ENCODE measurements around the gene KIAA2012.

GRCh38 chr2:202196727-202197126 is 123.7 kb downstream of the KIAA2012 start:
- TF ChIP-seq, protein P1, sequence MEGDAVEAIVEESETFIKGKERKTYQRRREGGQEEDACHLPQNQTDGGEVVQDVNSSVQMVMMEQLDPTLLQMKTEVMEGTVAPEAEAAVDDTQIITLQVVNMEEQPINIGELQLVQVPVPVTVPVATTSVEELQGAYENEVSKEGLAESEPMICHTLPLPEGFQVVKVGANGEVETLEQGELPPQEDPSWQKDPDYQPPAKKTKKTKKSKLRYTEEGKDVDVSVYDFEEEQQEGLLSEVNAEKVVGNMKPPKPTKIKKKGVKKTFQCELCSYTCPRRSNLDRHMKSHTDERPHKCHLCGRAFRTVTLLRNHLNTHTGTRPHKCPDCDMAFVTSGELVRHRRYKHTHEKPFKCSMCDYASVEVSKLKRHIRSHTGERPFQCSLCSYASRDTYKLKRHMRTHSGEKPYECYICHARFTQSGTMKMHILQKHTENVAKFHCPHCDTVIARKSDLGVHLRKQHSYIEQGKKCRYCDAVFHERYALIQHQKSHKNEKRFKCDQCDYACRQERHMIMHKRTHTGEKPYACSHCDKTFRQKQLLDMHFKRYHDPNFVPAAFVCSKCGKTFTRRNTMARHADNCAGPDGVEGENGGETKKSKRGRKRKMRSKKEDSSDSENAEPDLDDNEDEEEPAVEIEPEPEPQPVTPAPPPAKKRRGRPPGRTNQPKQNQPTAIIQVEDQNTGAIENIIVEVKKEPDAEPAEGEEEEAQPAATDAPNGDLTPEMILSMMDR (IDR thresholded peaks at IDR 0.05; ENCODE audit: low read depth, low read length): no peak
- TF ChIP-seq MAX (IDR thresholded peaks at IDR 0.05; ENCODE audit: low read depth, low read length) (no peak), MYC (IDR thresholded peaks at IDR 0.05; ENCODE audit: low read depth, low read length) (no peak), POLR2A (IDR thresholded peaks at IDR 0.05; ENCODE audit: extremely low read depth, insufficient read length) (no peak)

Data from NB4 (cell line).